A549 (cell line): ENCODE results near the gene MYO15A. TPM values are rescaled to one million over a fixed set of nuclear protein-coding genes. Genes with fewer than 3 reads are reported as not detected.

Experiments used
- ATAC-seq, 2 experiments: fragments of 200-7000 bp in 1 of 2; fragments of >200 bp in 1 of 2; cut with Nextera tagmentation in 1 of 2; cut with Tn5 transposase in 1 of 2; 3 replicates each; pipeline versions ENCODE4 v1.8.0 to v1.9.1; 2018 to 2020; ENCODE audit warnings: mild to moderate bottlenecking in 1 of 2, moderate library complexity in 1 of 2
- CTCF ChIA-PET: fragments of 300-600 bp; sonication (Branson Sonifier 250); formaldehyde crosslinking; extraction: SDS; loops from one replicate; lab custom pipeline; 2021; ENCODE audit warnings: antibody characterized with exemption, inconsistent platforms; lab: Yijun Ruan, JAX
- POLR2A ChIA-PET: fragments of 350-600 bp; formaldehyde crosslinking; extraction: SDS; loops from one replicate; lab custom pipeline; 2021; ENCODE audit warnings: antibody characterized with exemption, inconsistent platforms; lab: Yijun Ruan, JAX
- DNase-seq, 2 experiments: peaks; one replicate each; pipeline versions ENCODE4 v3.0.0 to v3.0.0-alpha.2; 2011 to 2016; ENCODE audit warnings: low read depth in 1 of 2, low spot score in 1 of 2
- FAIRE-seq: peaks from 2 replicates; lab custom pipeline; 2011; peaks lifted over from hg19 to GRCh38; lab: Jason Lieb, UNC
- H3K27ac ChIP-seq, 2 experiments: fragments of >200 bp; sonication (Bioruptor Twin); formaldehyde crosslinking; 3 replicates each; pipeline ENCODE4 v1.5.1; 2016 to 2017
- H3K4me1 ChIP-seq: fragments of >200 bp; sonication (Bioruptor Twin); formaldehyde crosslinking; 3 replicates; pipeline ENCODE4 v1.6.1; 2016
- H3K4me2 ChIP-seq: fragments of >200 bp; sonication (Bioruptor Twin); formaldehyde crosslinking; 3 replicates; pipeline ENCODE4 v1.6.1; 2016
- H3K4me3 ChIP-seq: fragments of >200 bp; sonication (Bioruptor Twin); formaldehyde crosslinking; 3 replicates; pipeline ENCODE4 v1.5.1; 2016
- H3K9me3 ChIP-seq: fragments of >200 bp; sonication (Bioruptor Twin); formaldehyde crosslinking; 3 replicates; pipeline ENCODE4 v1.6.1; 2016
- CBX2 ChIP-seq: fragments of 200-600 bp; sonication (generic); IDR thresholded peaks from 2 replicates; pipeline ENCODE4 v1.6.1; 2016; ENCODE audit warnings: low read depth, mild to moderate bottlenecking, borderline replicate concordance
- CEBPB ChIP-seq, 2 experiments: fragments of >200 bp in 1 of 2; sonication (Bioruptor Twin) in 1 of 2; formaldehyde crosslinking in 1 of 2; IDR thresholded peaks; 2 replicates each; pipeline ENCODE4 v1.6.1; 2012 to 2016
- EHF ChIP-seq: fragments of 250-450 bp; sonication (Bioruptor Pico); IDR thresholded peaks from 2 replicates; pipeline ENCODE4 v1.5.0; 2020; ENCODE audit warnings: mild to moderate bottlenecking
- HOXA7 ChIP-seq: fragments of 250-450 bp; sonication (Bioruptor Pico); IDR thresholded peaks from 2 replicates; pipeline ENCODE4 v1.5.0; 2020; ENCODE audit warnings: mild to moderate bottlenecking, moderate library complexity
- KDM1A ChIP-seq: fragments of 200-600 bp; sonication (generic); IDR thresholded peaks from 2 replicates; pipeline ENCODE4 v1.6.1; 2016; ENCODE audit warnings: low read depth, mild to moderate bottlenecking
- POLR2A ChIP-seq: IDR thresholded peaks from 2 replicates; pipeline ENCODE4 v1.6.1; 2012; ENCODE audit warnings: mild to moderate bottlenecking, low read length
- RCOR1 ChIP-seq: fragments of 150-350 bp; IDR thresholded peaks from 2 replicates; pipeline ENCODE4 v1.6.1; 2014; ENCODE audit warnings: antibody characterized with exemption, low read length, low read depth
- ZFP36 ChIP-seq: fragments of 450-650 bp; IDR thresholded peaks from 2 replicates; pipeline ENCODE4 v1.6.1; 2014; ENCODE audit warnings: borderline replicate concordance; ENCODE audit not compliant: partially characterized antibody
- ZSCAN20 ChIP-seq: fragments of 250-450 bp; sonication (Bioruptor Pico); IDR thresholded peaks from 2 replicates; pipeline ENCODE4 v1.8.0; 2022; ENCODE audit warnings: mild to moderate bottlenecking, moderate library complexity
- WGBS: methylation state at CpG from one replicate; pipeline ENCODE4 v1.1.6; 2017; ENCODE audit errors: missing lambda C conversion rate; 5-methylcytosine and 5-hydroxymethylcytosine counted together
- polyA plus RNA-seq, 4 experiments: library from polyadenylated mRNA; depleted of rRNA in 3 of 4; stranded (reverse); fragments of >200 nt; fragmentation: RNase III in 1 of 4; extraction: RNeasy Plus Mini Kit Qiagen cat#74134 plus additional on column Dnase treatment in 1 of 4; gene quantifications; 2 replicates in 3 of 4; 3 replicates in 1 of 4; pipeline ENCODE4 v1.2.3, GENCODE V29; 2011 to 2017
- TF ChIP-seq, protein P1 (sequence below): fragments of >200 bp; sonication (Bioruptor Twin); formaldehyde crosslinking; IDR thresholded peaks from 2 replicates; pipeline ENCODE4 v1.6.1; 2016
- TF ChIP-seq, protein P2 (sequence below): IDR thresholded peaks from 2 replicates; pipeline ENCODE4 v1.6.1; 2012
- TF ChIP-seq, protein P3 (sequence below): fragments of 450-650 bp; IDR thresholded peaks from 2 replicates; pipeline ENCODE4 v1.6.1; 2014; ENCODE audit warnings: antibody characterized with exemption

Gene MYO15A
- polyA plus RNA-seq, 2 of the 4 experiments (the other 2 are of a cell fraction): 0.22 to 0.26 TPM

DNA sequence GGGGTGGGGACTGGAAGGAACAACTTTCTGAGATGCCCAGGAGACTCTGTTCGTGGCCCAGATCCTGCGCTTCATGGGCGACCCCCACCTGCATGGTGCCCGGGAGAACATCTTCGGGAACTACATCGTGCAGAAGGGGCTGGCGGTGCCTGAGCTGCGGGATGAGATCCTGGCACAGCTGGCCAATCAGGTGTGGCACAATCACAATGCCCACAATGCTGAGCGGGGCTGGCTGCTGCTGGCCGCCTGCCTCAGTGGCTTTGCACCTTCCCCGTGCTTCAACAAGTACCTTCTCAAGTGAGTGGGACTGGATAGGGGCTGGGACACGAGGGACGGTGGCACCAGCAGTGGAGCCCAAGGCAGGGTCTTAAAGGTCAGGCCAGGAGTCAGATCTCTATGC, 37.3 kb downstream of the MYO15A start:
- TF ChIP-seq, protein P1, sequence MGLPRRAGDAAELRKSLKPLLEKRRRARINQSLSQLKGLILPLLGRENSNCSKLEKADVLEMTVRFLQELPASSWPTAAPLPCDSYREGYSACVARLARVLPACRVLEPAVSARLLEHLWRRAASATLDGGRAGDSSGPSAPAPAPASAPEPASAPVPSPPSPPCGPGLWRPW: no peak
- Histone ChIP-seq H3K4me3 (no peak overlapping the region), H3K4me2 (no peak overlapping the region), H3K9me3 (no peaks in the 10 kb centered on the region), H3K4me1 (no peaks in the 10 kb centered on the region), H3K27ac (no peak overlapping the region)
- POLR2A ChIA-PET: interaction anchor here (1.2 kb wide), 1 partner anchor 37 kb away, joined by 3 read pairs; no protein-coding TSS in a partner anchor
- FAIRE-seq (no peak), DNase-seq (no peak), ATAC-seq (no peak)
- WGBS: 85% methylated on average over 13 of the region's 13 CpGs
- CTCF ChIA-PET: interaction anchor here (1.0 to 2.6 kb wide), 3 partner anchors 8 to 24 kb away, joined by 3 to 10 read pairs (median 3); no protein-coding TSS in a partner anchor

DNA sequence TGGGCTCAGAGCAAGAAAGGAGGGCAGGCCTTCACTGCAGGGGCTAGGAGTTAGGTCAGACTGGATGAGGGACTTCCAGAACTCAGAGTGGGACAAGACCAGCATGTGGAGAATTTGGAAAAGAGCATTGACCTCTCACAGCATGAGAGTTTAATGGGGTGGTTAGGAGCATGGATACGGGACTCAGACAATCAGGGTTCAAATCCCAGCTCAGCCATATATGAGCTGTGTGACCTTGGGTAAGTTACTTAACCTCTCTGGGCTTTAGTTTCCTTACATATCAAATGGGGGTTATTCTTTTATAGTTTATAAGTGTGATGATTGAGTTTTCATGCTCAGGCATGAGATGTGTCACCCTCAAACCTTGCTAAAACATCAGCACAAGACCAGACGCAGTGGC, 37.7 kb downstream of the MYO15A start:
- POLR2A ChIA-PET: interaction anchor here (1.2 kb wide), 1 partner anchor 36 kb away, joined by 3 read pairs; no protein-coding TSS in a partner anchor
- Histone ChIP-seq H3K4me1 (no peaks in the 10 kb centered on the region), H3K4me2 (no peak overlapping the region), H3K4me3 (no peak overlapping the region), H3K9me3 (no peaks in the 10 kb centered on the region), H3K27ac (no peak overlapping the region)
- CTCF ChIA-PET: interaction anchor here (1.1 to 2.6 kb wide), 2 partner anchors 8 to 24 kb away, joined by 3 to 10 read pairs; no protein-coding TSS in a partner anchor
- no peak for ATAC-seq
- DNase-seq: no peak
- 0 out of 2 replicates have a peak, but pooled peaks have one; percentile 16 for TF ChIP-seq KDM1A
- TF ChIP-seq ZFP36: peak; percentile 64
- TF ChIP-seq, protein P2, sequence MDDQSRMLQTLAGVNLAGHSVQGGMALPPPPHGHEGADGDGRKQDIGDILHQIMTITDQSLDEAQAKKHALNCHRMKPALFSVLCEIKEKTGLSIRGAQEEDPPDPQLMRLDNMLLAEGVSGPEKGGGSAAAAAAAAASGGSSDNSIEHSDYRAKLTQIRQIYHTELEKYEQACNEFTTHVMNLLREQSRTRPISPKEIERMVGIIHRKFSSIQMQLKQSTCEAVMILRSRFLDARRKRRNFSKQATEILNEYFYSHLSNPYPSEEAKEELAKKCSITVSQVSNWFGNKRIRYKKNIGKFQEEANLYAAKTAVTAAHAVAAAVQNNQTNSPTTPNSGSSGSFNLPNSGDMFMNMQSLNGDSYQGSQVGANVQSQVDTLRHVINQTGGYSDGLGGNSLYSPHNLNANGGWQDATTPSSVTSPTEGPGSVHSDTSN: no peak
- FAIRE-seq: no peak
- WGBS: 87% methylated on average over 2 of the region's 2 CpGs

DNA sequence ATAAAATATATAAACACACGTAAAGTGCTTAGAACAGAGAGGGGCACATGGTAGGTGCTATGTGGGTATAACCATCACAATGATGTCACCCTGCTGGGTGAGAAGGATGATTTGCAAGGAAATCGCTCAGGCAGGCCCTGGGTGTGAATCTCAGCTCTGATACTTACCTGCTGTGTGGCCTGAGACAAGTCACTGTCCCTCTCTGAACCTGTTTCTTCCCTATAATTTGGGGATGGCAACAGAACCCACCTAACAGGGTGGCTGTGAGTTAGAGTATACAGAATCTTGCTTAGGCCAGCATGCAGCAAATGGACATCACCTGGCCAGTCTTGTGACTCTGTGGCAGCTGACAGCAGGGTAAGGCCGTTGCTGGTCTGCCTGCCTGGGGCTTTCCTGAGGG, 38.4 kb downstream of the MYO15A start:
- DNase-seq (no peak), FAIRE-seq (no peak), ATAC-seq (no peak)
- TF ChIP-seq EHF (no peak), ZFP36 (peak; percentile 74)
- H3K4me3 ChIP-seq: no peak overlapping the region
- no peak overlapping the region for H3K4me2 ChIP-seq
- no peak overlapping the region for H3K27ac ChIP-seq
- ChIA-PET CTCF (interaction anchor here (0.8 to 2.6 kb wide), 3 partner anchors 9 to 70 kb away, joined by 3 to 10 read pairs (median 4); no protein-coding TSS in a partner anchor), POLR2A (interaction anchor here (1.9 kb wide), 1 partner anchor 36 kb away, joined by 7 read pairs; the partner anchor contains the start of gene ALKBH5)
- no peaks in the 10 kb centered on the region for H3K4me1 ChIP-seq
- 66% methylated on average over 3 of the region's 3 CpGs for WGBS
- H3K9me3 ChIP-seq: no peaks in the 10 kb centered on the region

DNA sequence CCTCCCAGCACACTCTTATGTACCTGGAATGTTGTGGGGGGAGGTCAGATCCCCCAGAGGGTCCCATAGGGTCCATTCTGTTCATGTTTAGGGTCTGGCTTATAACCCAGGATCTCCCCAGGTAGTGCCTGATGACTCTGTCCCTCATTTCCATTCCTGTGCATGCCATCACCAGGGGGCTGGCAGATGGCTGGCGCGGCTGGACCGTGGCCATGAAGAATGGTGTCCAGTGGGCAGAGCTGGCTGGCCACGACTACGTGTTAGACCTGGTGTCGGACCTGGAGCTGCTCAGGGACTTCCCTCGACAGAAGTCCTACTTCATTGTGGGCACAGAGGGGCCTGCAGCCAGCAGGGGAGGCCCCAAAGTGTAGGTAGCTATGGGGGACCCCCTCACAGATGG, 40.0 kb downstream of the MYO15A start:
- TF ChIP-seq, protein P3, sequence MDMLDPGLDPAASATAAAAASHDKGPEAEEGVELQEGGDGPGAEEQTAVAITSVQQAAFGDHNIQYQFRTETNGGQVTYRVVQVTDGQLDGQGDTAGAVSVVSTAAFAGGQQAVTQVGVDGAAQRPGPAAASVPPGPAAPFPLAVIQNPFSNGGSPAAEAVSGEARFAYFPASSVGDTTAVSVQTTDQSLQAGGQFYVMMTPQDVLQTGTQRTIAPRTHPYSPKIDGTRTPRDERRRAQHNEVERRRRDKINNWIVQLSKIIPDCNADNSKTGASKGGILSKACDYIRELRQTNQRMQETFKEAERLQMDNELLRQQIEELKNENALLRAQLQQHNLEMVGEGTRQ: no peak
- TF ChIP-seq POLR2A: no peak
- TF ChIP-seq HOXA7: no peak
- TF ChIP-seq, all 56 proteins: peak for 0

DNA sequence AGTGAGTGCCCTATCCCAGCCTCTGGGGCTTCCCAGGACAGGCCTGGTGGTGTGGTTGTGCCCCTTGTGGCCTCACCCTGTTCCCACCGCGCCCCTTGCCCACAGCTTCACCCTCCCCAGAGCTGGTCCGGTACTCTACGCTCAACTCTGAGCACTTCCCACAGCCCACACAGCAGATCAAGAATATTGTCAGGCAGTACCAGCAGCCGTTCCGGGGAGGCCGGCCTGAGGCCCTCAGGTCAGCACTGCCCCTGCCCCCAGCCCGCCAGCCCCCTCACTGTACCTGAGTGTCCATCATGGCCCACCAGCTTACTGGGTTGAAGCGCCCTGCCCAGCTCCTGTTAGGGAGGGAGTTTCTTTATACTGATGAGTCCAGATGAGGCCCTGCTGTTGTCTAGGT, 42.7 kb downstream of the MYO15A start:
- no peak for FAIRE-seq
- TF ChIP-seq ZSCAN20 (CRISPR knock-in tag) (no peak), CBX2 (no peak), CEBPB (IDR thresholded peaks at IDR 0.05) (no peak), RCOR1 (no peak), ZFP36 (no peak)
- ChIA-PET POLR2A (no interaction called here), CTCF (interaction anchor here (1.0 to 7.6 kb wide), 2 partner anchors 10 to 16 kb away, joined by 3 to 67 read pairs; no protein-coding TSS in a partner anchor)
- 51% methylated on average over 6 of the region's 9 CpGs for WGBS
- no peak for DNase-seq
- Histone ChIP-seq H3K4me3 (no peak overlapping the region), H3K27ac (no peak overlapping the region), H3K4me1 (0 out of 3 replicates have a peak, but pooled peaks cover under 1% of the 10 kb centered on the region), H3K4me2 (no peak overlapping the region), H3K9me3 (no peaks in the 10 kb centered on the region)
- ATAC-seq: no peak; a peak in 2 of 6 replicates

More for the DNA sequence above, 40.0 kb downstream of the MYO15A start:
- ChIA-PET CTCF (interaction anchor here (0.5 to 1.3 kb wide), 3 partner anchors 17 to 42 kb away, joined by 3 to 5 read pairs (median 4); no protein-coding TSS in a partner anchor), POLR2A (interaction anchor here (1.9 kb wide), 1 partner anchor 34 kb away, joined by 7 read pairs; the partner anchor contains the start of gene ALKBH5)
- 79% methylated on average over 7 of the region's 7 CpGs for WGBS
- FAIRE-seq (no peak), DNase-seq (no peak), ATAC-seq (no peak)
- Histone ChIP-seq H3K4me2 (no peak overlapping the region), H3K4me3 (no peak overlapping the region), H3K27ac (no peak overlapping the region), H3K4me1 (no peaks in the 10 kb centered on the region), H3K9me3 (no peaks in the 10 kb centered on the region)
